CD4-positive, alpha-beta T cell treated with Interleukin-17A for 4 hours (primary cell): Measurements from ENCODE around the gene CMTM4.
"Not testable (repeated sequence)": the region's sequence is repeated elsewhere in the genome, so short reads cannot be mapped to it uniquely, and the experiment has no call there.

ENCODE experiments used
- DNase-seq: peaks from one replicate; pipeline ENCODE4 v3.0.0-alpha.2; 2020; ENCODE audit warnings: mixed read lengths

CMTM4 gene

DNA sequence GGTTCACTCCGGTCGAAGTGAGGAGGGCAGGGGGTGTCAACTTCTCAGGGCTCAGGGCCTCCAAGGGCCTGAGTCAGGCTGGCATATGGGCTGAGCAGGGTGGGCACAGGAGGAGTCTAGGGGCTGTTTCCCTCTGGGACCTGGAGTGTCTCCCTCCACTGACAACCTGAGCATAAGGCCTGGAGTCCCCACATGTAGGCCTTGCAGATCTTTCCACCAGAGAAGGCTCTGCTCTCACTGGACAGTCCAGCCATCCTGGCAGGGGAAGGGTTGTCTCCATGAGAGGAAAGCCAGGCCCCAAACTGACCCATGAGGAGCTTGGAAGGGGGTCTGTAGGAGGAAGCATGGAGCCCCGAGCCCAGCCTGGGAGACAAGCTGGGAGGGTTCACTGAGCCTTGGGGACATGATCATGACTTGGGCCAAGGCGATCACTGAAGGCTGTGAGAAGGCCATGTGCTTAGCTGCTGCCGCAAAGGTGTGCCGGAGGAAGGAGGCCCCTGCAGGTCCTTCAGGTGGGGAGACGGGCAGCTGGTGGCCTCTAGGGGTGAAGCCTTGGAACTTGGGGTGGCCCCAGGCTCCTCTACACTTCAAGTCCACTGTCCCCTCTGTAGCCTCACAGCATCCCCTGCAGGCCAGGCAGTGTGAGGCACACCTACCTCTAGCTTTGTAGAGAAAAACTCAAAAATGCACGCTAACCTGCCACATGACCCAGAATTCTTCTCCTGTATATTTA, 107.4 kb downstream of the CMTM4 start:
- DNase-seq = peak; percentile 75

DNA sequence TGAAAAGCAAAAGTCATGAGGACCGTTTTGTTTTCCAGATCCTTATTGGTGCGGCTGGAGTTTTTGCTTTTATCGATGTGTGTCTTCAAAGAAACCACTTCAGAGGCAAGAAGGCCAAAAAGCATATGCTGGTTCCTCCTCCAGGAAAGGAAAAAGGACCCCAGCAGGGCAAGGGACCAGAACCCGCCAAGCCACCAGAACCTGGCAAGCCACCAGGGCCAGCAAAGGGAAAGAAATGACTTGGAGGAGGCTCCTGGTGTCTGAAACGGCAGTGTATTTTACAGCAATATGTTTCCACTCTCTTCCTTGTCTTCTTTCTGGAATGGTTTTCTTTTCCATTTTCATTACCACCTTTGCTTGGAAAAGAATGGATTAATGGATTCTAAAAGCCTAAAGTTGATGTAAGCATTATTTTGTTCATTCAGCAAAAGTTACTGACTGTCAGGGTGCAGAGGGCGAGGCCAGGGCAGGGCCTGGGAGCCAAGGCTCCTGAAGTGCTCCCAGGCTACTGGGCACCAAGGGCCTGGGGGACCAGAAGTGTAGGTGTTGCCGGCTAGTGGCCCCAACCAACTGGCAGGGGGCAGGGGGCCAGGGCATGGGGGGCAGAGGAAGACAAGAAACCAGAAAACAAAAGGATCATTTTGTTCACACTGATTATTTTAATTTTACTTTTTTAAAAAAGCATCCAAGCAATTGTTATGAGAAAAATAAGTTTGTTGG, 108.5 kb downstream of the CMTM4 start:
- no peak for DNase-seq

DNA sequence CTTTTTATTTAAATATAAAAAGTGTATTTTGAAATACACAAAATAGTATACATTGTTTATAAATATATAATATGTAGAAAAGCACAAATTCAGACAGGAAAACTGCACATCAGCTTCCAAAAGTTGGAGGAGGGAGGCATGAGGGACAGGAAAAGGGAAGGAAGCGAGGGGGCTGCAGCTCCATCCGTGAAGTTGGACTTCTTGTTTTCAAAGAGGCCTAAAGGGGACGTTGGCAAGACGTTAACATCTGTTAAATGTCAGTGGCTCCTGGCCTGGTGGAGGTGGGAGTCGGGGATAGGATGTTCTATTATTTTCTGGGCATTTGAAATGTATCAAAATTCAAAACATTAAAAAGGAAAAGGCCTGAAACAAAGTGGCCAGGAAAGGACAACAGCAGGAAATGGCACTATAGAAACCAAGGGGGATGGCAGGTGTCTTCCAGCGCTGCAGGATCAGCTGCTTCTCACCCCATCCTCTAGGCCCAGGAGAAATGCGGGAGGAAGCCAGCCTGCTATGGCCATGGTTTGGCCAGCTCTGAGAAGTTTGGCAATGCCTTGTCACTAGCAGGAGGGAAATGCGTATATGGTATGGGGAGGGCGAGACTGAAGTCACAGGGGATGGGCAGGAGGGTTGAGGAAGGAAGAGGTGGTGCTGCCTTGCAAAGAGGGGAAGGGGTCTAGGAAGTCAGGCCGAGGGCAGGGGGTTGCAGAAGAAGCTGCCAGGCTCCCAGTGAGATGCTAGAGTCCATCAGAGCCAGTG, 110.9 kb downstream of the CMTM4 start:
- DNase-seq = no peak

DNA sequence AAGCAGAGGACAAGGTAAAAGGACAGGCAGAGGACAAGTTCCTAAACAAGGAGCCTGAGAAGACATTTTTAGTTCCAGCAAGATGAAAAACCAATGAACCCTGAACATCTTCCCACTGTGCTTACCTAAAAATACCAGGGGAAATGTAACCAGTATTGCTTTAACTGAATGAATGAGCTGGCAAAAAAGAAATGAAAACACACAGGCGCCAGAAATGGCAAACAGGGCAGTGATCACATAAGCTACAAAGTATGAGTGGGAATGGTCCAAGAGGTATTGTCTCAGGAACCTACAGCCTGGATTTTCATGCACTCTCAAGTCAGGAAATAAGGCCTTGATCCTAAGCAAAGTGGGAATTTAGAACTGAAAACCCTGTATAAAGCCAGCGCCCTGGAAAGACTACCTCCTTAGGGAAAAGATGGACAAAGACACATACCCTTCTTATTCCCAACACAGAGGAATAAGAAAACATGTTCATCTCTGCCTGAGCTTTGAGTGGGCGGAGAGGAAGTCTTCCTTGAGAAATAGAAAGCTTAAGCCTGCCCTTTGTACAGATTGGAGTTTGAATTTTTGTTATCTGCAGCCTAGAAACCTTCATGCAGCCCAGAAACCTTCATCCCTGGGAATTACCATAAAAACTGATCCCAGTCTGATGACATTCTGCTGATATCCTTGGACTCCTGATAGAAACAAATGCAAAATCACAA, 115.1 kb downstream of the CMTM4 start:
- no peak for DNase-seq

DNA sequence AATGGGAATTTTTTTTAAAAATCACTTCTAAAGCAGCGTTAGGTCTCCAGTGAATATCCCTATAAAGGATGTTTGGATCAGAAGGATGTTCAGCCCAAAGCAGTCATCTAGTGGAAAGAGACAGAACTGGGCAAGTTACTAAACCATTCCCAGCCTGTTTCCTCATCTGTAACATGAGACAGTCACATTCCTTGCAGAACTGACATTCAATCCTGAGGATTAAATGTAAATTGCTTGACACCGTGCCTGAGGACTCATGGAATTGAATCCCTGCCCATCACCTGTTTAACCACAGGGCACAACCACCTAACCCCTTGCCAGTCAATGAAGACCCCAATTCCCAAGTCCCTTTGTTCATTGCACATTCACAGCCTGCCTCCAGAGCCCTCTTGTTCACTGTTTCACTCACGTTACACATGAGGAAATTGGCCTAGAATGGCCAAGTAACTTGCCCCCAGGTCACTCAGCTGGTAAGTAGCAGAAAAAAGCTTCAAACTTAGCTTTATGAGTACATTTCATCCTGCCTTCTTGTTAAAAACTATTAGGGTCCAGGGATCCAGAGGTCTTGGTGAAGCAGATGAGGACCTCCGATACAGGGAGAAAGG, 115.8 kb downstream of the CMTM4 start:
- no peak for DNase-seq

DNA sequence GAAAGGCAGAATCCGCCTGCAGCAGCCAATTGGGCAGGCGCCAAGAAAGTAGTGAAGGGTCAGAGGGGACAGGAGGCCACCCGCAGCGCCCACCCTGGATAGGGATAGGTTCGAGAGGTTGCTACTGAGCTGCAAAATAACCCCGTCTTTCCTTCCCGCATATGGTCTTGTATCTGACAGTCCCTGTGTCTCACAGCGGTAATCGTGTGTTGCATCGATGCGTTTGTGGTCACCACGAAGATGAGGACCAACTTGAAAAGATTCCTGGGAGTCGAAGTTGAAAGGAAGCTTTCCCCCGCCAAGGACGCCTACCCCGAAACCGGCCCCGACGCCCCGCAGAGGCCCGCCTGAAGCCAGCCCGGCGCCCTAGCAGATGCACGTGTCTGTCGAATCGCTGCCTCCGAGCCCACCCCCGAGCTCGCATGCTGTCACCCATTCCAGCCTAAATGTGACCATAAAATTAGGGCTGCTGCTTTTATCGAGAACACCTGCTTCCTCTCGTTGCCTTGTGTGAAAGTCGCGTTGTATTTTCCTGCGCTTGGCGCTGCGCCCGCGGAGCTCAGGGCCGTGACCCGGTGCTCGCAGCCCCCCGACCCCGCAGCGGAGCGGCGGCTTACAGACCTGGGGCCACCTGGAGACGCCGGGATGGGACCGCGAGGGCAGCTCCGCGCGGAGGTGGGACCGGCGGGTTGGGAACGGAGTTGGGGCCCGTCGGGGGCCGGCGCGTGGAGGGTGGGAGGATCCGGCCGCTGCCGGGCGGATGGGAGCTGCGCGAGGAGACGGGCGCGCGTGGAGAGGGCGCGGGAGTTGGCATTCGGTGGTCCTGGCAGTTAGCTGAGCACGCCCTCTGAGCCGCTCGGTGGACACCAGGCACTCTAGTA, 117.7 kb downstream of the CMTM4 start, which contains the start of gene CMTM2:
CMTM2 (plus strand) TSS at position 813 of the 881 bp plus-strand sequence. CDS start 145 bp downstream, outside the sequence.
- peak; percentile 39 for DNase-seq

DNA sequence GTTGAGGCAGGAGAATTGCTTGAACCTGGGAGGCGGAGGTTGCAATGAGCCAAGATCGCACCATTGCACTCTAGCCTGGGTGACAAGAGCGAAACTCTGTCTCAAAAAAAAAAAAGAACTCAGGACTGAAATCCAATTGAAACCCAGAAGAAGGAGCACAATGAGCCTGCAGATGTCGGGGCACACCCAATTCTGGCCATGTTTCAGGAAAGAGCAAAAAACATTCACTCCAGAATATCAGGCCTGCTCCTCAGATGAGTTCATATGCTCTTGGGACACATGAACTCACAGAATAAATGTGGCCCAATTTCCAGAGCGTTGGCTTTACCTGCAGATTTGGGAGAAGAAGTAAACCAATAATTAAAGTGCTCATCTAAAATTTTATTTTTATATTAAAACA, 120.2 kb downstream of the CMTM4 start:
- DNase-seq = no peak

DNA sequence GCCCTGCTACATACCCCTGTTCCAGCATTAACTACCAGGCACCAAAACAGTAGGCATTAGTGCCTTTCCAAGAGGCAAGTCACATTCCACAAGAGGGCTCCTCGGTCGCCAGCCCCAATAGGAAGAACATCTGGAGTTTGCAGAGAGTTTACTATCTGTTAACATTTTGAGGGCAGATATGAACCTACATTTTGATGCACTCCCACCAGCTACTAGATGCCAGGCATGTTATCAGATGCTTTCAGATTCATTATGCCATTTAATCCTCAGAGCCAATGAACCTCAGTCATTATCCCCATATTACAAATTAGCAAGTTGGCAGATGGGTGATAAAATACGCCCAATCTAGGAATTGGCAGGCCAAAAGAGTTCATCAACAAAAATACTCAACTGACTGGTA, 121.5 kb downstream of the CMTM4 start:
- DNase-seq = no peak

DNA sequence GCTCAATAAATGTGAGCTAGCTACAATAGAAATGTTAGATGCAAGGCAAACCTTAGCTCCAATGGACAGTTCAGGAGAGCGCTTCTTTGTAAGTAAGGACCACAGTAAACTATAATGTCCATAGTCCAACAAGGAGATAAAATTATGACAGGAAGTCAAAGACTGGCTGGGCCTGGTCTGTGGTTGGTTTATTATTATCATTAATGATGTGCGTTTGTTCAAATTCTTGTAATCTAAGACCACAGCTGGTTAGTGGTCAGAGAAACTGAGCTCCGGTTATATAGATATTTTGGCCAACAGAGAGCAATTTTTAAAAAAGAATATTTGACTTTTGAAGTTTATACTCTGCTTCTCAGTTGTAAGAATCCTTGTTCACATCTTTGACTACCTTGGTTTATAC, 122.0 kb downstream of the CMTM4 start:
- no peak for DNase-seq

DNA sequence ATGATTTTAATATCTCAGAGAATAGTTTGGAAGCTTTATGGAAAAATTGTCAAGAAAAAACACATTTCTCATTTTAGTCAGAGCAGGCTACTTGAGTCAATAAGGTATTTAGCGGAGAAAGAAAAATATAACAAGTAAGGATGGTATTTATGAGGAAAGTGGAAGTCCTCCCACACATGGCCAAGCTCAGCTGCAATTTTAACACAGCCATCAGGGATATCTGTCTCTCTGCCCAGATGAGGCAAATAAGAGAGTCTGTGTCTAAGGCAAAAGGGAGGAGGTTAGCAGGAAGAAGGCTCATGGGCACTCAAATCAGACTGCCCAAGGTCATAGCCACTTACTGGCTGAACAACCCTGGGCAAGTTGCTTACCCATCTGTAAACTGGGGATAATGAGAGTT, 122.5 kb downstream of the CMTM4 start:
- no peak for DNase-seq

DNA sequence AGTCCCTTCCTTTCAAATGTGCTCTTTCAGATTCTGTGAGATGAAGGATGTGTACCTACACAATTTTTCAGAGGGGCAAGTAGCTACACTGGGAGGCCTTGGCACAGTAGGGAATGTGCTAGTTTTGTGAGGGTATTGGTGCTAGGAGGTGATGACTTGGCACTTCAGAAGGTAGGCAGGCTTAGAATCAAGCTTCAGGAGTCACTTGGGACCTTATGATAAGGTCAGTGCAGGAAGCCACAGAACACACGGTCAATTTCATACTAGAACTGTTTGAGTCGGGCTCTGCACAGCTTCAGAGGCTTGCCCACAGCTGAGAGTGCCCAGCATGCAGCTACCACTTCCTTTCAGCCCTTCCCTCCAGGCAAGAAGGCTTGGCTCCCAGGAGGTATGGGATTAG, 124.2 kb downstream of the CMTM4 start:
- DNase-seq = no peak

DNA sequence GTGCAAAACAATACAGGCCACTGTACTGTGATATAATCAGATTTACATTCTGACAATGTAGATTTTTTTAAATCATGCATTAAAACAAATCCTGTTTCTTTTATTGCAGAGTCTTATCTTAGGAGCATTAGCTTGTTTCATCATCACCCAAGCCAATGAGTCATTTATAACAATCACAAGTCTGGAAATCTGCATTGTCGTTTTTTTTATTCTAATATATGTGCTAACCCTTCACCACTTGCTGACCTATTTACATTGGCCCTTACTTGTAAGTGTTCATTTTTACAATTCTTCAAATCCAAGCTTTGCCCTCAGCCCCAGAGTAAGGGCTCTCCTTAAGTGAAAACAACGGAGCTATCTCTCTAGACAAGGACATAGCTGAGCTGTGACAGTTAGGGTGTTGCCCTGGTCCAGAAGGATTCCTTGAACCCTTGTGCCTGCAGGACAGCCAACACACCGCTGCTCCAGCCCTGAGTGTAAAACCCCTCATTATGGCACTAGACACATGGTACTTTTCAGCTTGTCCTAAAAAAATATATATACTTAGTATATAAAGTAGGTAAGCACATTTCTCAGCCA, 126.6 kb downstream of the CMTM4 start:
- DNase-seq = no peak

DNA sequence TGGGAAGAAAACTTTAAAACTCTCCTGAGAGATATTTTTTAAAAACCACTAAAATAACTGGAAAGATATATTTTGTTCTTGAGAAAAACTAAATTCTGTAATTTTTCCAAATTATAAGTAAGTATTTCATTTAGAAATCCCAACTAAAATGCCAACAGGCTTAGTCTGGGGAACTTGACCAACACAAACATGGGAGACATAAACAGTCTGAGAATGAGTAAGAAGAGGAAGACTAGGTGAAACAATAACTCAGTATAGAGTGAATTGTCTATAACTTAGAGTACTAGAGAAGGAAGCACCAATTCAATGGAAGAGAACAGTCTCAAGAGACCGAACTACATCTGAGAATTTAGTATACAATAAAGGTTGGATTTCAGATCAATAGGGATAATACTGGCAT, 127.4 kb downstream of the CMTM4 start:
- no peak for DNase-seq

DNA sequence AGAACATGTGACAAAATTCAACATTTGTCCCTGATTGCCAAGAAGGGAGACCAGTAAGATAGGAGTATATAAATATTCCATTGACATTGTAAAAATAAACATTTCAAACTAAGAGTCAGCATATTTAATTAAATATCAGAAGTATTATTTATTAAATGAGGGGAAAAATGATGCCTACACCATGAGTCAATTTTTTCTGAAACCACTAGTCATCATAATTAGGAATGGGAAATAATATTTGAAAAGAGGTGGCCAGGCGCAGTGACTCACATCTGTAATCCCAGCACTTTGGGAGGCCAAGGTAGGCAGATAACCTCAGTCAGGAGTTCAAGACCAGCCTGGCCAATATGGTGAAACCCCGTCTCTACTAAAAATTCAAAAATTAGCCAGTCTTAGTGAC, 128.2 kb downstream of the CMTM4 start:
- DNase-seq = no peak

DNA sequence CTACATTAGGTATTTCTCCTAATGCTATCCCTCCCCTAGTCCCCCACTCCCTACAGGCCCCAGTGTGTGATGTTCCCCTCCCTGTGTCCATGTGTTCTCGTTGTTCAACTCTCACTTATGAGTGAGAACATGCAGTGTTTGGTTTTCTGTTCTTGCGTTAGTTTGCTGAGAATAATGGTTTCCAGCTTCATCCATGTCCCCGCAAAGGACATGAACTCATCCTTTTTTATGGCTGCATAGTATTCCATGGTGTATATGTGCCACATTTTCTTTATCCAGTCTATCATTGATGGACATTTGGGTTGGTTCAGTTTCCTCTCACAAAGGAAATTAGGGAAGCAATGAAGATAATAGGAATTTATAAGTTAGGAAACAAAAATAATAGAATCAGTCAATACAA, 129.3 kb downstream of the CMTM4 start:
- DNase-seq = not testable (repeated sequence)

DNA sequence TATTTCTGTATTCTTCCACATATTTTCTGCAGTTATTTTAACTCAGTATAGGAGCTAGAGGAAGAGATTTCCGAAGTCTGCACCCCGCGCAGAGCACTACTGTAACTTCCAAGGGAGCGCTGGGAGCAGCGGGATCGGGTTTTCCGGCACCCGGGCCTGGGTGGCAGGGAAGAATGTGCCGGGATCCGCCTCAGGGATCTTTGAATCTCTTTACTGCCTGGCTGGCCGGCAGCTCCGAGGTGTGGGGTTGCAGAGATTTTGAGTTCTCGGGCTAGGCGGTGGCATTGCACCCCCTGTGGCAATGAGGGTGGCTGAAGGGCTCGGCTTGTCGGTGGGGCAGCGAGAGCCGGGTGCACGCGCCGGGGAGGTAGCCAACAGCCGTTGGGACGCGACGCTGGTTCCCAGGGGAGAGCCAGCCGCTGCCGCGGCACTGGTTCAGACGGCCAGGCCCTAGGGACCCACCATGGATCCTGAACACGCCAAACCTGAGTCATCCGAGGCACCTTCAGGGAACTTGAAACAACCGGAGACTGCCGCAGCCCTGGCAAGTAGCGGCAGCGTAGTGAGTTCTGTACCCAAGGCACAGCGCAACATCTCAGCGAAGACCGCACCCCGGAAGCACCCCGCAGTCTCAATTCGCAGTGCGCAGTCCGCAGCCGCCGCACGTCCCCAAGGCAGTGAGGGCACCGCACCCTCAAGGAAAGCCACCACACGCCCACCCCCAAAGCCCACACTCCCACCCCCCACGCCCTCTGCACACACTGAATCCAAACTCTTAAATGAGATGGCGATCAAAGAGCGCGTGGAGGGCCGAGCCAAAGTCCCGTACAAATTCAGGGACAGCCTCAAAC, 130.3 kb downstream of the CMTM4 start, which contains the start of gene CMTM1:
CMTM1 (plus strand) TSS at position 389 of the 851 bp plus-strand sequence; CDS start at position 464, 75 bp downstream.
- DNase-seq = no peak
